ENCODE results near the gene FAM13A.
"Not testable (repeated sequence)": the region's sequence is repeated elsewhere in the genome, so short reads cannot be mapped to it uniquely, and the experiment has no call there.

DNA sequence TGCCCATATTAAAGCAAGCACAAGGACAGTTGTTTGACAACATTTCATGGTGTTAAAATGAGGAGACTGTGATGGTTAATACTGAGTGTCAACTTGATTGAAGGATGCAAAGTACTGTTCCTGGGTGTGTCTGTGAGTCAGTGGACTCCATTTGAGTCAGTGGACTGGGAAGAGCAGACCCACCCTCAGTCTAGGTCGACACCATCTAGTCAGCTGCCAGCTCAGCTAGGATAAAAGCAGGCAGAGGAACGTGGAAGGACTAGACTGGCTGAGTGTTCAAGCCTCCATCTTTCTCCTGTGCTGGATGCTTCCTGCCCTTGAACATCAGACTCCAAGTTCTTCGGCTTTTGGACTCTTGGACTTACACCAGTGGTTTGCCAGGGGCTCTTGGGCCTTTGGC is 203.4 kb downstream of the FAM13A start:
- TF ChIP-seq, protein P1, sequence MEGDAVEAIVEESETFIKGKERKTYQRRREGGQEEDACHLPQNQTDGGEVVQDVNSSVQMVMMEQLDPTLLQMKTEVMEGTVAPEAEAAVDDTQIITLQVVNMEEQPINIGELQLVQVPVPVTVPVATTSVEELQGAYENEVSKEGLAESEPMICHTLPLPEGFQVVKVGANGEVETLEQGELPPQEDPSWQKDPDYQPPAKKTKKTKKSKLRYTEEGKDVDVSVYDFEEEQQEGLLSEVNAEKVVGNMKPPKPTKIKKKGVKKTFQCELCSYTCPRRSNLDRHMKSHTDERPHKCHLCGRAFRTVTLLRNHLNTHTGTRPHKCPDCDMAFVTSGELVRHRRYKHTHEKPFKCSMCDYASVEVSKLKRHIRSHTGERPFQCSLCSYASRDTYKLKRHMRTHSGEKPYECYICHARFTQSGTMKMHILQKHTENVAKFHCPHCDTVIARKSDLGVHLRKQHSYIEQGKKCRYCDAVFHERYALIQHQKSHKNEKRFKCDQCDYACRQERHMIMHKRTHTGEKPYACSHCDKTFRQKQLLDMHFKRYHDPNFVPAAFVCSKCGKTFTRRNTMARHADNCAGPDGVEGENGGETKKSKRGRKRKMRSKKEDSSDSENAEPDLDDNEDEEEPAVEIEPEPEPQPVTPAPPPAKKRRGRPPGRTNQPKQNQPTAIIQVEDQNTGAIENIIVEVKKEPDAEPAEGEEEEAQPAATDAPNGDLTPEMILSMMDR (IDR thresholded peaks at IDR 0.05) = not testable (repeated sequence)
- TF ChIP-seq POLR2A, POLR2AphosphoS5 (IDR thresholded peaks at IDR 0.05): not testable (repeated sequence)

Measured in prostate gland (tissue), 2 donors.